GM21825 (cell line): Measurements from ENCODE around the gene GAS2L1.
"Not testable (repeated sequence)": the region's sequence is repeated elsewhere in the genome, so short reads cannot be mapped to it uniquely, and the experiment has no call there.

Experiments
- ATAC-seq: cut with Tn5 transposase; IDR thresholded peaks from one replicate; pipeline ENCODE4 v1.9.1; 2021; ENCODE audit warnings: mild to moderate bottlenecking, moderate library complexity; ENCODE audit not compliant: unreplicated experiment

The GAS2L1 gene

GRCh38 chr22:29341056-29341848 is 34.8 kb downstream of the GAS2L1 start:
- ATAC-seq = no peak

GRCh38 chr22:29341849-29342127 is 35.3 kb downstream of the GAS2L1 start:
- ATAC-seq = no peak

- ATAC-seq = no peak
Observed at GRCh38 chr22:29342177-29342576, 35.7 kb downstream of the GAS2L1 start.

DNA sequence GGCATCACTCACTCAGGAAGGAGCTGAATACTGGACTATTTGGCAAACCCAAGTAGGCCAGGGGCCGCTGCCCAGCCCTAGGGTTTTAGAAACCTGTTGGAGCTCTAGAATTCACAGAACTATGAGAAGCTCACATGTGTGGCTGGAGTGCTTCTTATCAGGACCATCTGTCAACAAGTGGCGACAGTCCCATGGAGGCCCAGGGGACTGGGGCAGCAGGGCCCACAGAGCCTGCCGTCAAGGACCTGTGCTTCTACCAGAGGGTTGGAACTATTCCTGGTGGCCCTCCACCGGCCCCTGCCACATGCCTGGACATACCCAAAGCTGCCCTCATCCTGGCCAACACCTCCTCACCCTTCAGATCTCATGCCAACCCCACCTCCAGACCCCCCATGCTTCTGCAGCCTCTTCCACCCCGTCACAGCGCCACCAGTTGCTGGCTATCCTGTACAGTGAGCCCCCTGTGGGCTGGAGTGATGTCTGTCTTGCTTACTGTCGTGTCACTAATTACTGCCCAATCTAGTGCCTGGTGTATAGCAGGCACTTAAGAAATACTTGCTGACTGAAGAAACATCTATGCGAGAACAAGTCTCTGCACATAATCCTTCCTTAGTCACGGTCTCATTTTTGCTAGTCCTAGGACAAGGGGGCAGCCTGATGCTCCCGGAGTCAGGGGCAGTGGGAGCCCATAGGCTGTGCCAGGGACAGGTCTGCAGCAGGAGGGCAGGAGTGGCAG is 36.3 kb downstream of the GAS2L1 start:
- ATAC-seq = no peak

DNA sequence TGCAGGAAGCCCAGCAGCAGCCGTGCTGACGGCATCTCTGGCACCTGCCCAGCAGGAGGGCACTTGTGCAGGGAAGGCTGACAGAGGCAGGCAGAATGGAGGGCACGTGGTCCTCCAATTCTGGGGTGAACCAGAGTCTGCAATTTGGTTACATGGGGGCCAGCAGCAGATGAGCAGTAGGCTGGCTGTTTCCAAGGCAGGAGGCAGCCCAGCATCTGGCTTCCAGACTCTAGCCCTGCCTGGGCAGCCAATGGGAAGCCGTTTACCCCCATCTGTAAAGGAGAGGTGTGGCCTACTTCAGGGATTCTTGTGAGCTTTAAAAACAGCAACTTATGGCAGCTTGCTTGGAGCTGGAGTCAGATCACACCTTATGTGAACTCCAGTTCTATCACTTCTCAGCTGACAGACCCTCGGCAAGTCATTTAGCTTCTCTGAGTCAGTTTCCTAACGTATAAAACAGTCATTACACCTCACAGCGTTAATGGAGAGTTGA is 36.9 kb downstream of the GAS2L1 start:
- ATAC-seq = no peak

GRCh38 chr22:29344137-29344536 is 37.7 kb downstream of the GAS2L1 start:
- ATAC-seq = no peak

DNA sequence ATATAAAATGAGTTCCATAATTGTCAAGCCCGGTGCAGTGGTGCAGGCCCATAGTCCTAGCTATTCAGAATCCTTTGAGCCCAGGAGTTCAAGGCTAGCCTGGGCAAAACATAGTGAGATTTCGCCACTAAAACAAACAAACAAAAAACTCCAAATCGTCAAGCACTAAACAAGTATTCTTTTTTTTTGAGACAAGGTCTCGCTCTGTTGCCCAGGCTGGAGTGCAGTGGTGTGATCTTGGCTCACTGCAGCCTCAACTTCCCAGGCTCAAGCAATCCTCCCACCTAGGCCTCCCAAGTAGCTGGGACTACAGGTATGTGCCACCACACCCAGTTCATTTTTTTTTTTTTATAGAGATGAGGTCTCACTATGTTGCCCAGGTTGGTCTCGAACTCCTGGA is 38.4 kb downstream of the GAS2L1 start:
- not testable (repeated sequence) for ATAC-seq

GRCh38 chr22:29345932-29346331 is 39.5 kb downstream of the GAS2L1 start:
- no peak for ATAC-seq

GRCh38 chr22:29346659-29347058 is 40.2 kb downstream of the GAS2L1 start:
- ATAC-seq = no peak

DNA sequence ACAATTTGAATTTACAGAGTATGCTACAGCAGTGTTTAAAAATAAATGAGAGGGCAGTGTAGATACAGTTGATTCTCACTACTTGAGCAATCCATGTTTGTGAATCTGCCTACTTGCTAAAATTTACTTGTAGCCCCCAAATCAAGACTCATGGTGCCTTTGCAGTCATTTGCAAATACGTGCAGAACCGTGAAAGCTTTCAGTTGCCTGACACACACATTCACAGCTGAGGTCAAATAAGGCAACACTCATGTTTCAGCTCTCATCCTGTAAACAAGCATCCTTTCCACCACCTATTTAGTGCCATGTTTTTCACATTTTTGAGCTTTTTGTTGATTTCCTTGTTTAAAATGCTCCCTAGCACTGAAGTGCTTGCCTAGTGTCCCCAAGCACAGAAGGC is 41.6 kb downstream of the GAS2L1 start:
- no peak for ATAC-seq

DNA sequence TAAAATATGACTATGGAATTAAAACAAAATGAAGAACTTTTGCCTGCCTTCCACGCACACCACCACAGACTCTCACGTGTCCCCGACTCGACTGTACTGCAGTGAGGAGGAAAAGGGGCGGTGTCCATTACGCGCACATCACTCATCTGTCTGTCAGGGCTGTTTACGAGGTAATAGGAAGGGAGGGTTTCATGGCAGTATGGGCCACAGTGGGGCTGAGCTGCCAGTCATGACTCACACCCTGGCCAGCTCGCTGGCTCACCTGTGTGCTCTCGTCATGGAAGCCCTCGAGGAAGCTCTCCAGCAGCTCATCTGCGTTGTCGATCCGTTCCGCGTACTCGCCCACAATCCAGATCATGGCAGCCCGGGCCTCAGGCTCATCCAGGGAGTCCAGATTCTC is 42.5 kb downstream of the GAS2L1 start:
- no peak for ATAC-seq

DNA sequence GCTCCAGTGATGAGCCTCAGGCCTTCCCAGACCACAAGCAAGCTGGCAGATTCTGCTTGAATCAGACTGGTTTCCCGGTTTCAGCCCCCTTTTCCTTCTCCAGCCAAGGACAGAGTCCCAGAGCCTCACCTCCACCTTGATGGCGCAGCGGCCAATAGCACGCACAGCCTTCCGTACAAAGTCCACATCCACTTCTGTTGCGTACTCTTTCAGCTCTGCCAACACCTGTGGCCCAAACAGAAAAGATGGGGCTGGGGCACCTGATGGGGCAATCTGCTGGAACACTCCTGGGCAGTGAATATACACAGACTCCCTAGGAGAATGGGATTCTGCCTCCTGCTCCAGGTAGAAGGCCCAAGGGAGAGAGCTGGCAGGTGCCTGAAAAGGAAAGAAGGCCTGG is 44.6 kb downstream of the GAS2L1 start:
- ATAC-seq = no peak

- ATAC-seq = no peak
Observed at GRCh38 chr22:29351891-29352290, 45.4 kb downstream of the GAS2L1 start.

DNA sequence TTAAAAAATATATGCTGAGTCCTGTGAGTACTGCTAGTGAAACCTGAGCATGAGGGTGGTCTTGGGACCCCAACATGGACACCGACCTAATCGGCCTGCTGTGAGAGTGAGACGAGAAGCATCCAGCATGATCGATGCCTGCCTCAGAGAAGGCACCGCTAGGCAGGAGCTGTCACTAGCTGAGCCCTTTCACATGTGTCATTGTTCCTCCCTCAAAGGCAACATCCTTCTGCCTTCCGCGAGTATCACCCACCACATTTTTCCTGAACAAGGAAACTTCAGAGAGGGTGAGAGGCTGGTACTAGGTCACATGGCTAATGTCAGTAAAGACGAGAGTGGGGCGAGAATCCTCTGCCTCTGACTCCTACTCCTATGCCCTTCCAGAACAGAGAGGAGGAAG is 46.3 kb downstream of the GAS2L1 start:
- no peak for ATAC-seq

DNA sequence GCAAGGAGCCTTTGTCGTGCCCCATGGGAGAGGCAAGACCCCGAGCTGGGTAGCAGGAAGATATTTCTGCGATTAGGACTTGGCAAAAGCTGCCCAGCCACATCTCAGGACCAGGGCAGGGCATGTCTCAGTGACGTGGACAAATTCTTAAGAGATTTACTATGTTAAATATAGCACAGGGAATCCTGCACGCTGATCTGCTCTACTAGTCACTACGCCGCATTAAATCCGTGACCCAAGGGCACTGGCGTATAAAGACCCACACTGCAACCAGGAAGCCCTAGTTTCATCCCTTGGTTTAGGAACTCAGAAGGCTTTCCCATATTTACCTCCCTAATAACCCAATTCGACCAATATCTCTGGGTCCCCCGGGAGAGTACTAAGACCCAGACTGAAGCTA is 46.8 kb downstream of the GAS2L1 start:
- no peak for ATAC-seq

DNA sequence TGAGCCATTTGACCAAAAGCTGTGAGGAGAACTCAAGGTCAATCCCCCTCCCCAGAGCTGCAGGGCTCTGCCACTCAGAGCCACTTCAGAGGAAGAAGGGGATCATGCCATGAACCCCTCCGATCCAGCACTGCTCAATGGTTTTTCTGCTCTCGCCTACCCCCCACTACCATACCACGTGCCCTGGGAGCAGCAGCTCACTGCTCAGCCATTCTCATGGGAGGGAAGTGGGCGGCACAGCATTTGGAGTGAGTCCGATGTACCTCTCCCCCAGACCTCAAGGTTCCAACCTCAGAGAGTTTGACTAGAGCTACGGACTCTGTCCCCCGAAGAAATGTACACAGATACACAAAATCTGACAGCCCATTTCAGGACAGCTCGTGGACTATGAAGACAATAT is 47.4 kb downstream of the GAS2L1 start:
- no peak for ATAC-seq

DNA sequence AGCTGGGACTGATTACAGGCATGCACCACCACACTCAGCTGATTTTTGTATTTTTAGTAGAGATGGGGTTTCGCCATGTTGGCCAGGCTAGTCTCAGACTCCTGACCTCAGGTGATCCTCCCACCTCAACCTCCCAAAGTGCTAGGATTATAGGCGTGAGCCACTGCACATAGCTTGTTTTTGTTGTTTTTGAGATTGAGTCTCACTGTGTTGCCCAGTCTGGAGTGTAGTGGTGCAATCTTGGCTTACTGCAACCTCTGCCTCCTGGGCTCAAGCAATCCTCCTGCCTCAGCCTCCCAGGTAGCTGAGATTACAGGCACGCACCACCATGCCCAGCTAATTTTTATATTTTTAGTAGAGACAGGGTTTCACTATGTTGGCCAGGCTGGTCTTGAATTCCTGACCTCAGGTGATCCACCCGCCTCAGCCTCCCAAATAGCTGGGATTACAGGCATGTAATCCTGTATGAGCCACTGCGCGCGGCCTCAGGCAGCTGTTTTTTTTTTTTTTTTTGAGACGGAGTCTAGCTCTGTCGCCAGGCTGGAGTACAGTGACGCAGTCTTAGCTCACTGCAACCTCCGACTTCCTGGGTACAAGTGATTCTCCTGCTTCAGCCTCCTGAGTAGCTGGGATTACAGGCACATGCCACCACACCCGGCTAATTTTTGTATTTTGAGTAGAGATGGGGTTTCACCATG is 50.9 kb downstream of the GAS2L1 start:
- not testable (repeated sequence) for ATAC-seq

DNA sequence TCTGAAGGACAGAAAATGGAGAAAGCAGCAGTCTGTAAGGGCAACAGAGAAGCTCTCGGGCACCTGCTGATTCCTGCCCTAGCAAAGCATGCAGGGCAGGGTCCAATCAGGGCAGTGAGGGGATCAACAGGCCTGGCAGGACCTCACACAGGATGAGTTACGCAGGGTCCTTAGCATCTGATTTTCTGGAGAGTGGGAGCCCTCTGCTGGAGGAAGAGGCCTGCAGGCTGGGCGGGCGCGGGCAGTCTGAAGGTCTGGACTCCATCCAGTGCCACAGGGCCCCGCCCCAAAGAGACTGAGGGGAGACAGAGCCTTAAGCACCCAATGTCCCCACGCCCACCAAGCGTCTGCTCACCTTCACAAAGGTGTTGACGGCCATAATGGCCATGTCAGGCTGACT is 53.0 kb downstream of the GAS2L1 start:
- no peak for ATAC-seq
